ENCODE results near the gene NTM.

GRCh38 chr11:132353255-132353654 lies 982.8 kb downstream of the NTM start:
- TF ChIP-seq TAF1 (IDR thresholded peaks at IDR 0.05; ENCODE audit: borderline replicate concordance, low read depth, low read length) (no peak), POLR2AphosphoS5 (IDR thresholded peaks at IDR 0.05; ENCODE audit: low read depth, low read length) (no peak), POLR2A (IDR thresholded peaks at IDR 0.05; ENCODE audit: low read depth, low read length) (no peak)

Measured in GM12892 (cell line).